ENCODE results near the gene MICAL1. TPM values are rescaled to one million over a fixed set of nuclear protein-coding genes. Genes with fewer than 3 reads are reported as not detected.
A peak's percentile ranks its signal among the peaks of the same experiment; 100 is the strongest.

MICAL1 gene
- total RNA-seq, 2 experiments from 2014 or later = 20.4 to 22.9 TPM

DNA sequence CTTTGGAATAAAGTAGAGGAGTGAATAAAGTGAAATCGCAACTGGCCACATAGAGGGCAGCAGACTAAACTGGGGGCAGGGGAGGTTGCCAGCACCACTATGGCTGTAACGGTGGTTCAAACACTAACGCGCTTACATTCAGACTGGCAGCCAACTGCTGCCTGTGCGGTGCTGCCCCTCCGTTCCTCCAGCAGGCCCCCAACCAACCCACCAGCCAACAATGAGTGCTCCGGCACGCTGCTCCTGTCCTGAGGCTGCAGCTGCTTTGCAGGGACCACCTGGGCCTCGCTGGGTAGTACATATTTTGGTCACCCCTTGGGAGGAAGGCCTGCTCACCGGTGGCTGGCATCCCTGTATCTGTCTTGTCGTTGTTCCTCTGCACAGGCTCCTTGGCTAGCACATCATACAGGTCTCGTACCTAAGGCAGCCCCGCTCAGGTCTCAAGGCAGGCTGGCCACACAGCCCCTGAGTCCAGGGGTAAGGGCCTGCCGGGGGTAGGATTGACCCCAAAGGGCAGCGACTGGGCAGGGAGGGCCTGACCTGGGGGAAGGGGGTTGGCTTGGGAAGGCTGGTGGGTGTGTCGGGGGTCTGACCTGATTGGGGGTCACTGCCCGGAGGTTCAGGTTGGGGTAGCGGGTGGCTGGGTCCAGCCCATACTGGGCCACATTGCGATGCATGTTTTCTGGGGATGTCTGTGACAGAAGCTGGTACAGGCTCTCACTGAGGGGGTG lies 6.3 kb downstream of the MICAL1 start:
- H3K36me3 Mint-ChIP-seq (ENCODE audit: low read depth) = peaks cover 5% of the 10 kb centered on the region
- peaks cover 25% of the 10 kb centered on the region for H3K4me1 Mint-ChIP-seq (ENCODE audit: low read depth)
- no peaks in the 10 kb centered on the region for H3K9me3 Mint-ChIP-seq
- CTCF ChIA-PET = no interaction called here
- no peak overlapping the region for H3K4me3 Mint-ChIP-seq
- no peaks in the 10 kb centered on the region for H3K27me3 Mint-ChIP-seq (ENCODE audit: low read depth)
- intact Hi-C loops (cut with micrococcal nuclease) = no loop called here
- no peak overlapping the region for H3K27ac Mint-ChIP-seq
- no peak for DNase-seq

DNA sequence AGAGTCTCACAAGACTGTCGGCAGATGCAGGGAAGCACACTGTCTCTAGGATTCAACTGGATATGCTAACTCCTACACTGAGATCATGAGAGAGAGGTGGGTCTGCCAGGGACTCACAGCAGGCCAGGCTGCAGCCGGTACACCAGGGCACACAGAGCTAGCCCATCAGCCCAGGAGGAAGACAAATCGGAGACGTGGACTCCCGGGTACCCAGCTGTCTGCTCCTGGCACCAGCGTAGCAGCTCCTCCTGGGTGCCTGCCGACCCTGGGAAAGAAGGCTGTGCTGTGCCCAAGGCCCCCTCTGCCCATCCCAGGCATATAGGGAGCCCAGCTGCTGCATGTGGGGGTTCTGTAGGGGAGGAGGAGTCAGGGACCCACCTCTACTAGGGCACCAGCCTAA lies 7.0 kb downstream of the MICAL1 start:
- no peaks in the 10 kb centered on the region for H3K9me3 Mint-ChIP-seq
- peaks cover 20% of the 10 kb centered on the region for H3K4me1 Mint-ChIP-seq (ENCODE audit: low read depth)
- no peak for DNase-seq
- CTCF ChIA-PET = interaction anchor here (2.0 kb wide), 1 partner anchor 15 kb away, joined by 4 read pairs; no protein-coding TSS in a partner anchor
- H3K4me3 Mint-ChIP-seq = no peak overlapping the region
- no peak overlapping the region for H3K27ac Mint-ChIP-seq
- H3K27me3 Mint-ChIP-seq (ENCODE audit: low read depth) = no peaks in the 10 kb centered on the region
- intact Hi-C loops (cut with micrococcal nuclease) = no loop called here
- H3K36me3 Mint-ChIP-seq (ENCODE audit: low read depth) = peaks cover 5% of the 10 kb centered on the region

DNA sequence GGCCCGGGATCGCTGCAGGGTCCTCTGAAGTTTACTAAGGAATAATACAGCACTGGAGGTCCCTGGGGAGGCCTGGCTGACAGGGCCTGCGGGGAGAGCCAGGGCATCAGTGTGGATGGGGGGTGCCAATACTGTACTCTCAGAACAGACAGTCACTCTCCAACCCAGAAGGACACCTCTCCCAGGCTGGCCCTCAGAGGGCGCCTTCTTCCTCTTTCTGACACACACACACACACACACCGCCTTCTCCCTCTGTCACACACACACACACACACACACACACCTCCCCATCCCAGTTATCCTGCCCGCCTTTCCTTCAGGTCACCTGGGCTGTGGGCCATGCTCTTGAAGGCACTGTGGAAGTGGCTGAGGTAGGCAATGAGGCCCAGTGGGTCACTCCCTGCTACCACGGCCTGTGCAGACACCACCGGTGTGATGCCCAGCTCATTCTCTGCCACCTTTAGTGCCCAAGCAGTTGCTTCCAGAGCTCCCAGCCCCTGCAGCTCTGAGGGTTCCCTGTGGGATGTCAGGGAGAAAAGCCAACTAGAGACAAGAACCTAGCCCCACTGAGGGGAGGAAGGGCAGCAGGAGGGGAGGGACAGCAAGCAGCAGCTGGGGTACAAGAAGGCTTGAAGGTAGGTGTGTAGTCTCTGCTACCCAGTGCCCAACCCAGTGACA lies 7.6 kb downstream of the MICAL1 start:
- peak; percentile 22 for DNase-seq
- H3K36me3 Mint-ChIP-seq (ENCODE audit: low read depth) = peaks cover 5% of the 10 kb centered on the region
- no peak overlapping the region for H3K4me3 Mint-ChIP-seq
- peaks cover 25% of the 10 kb centered on the region for H3K4me1 Mint-ChIP-seq (ENCODE audit: low read depth)
- intact Hi-C loops (cut with micrococcal nuclease) = no loop called here
- H3K27ac Mint-ChIP-seq = peak overlapping the region; percentile 4
- H3K9me3 Mint-ChIP-seq = no peaks in the 10 kb centered on the region
- CTCF ChIA-PET = interaction anchor here (2.0 kb wide), 1 partner anchor 15 kb away, joined by 4 read pairs; no protein-coding TSS in a partner anchor
- H3K27me3 Mint-ChIP-seq (ENCODE audit: low read depth) = no peaks in the 10 kb centered on the region

DNA sequence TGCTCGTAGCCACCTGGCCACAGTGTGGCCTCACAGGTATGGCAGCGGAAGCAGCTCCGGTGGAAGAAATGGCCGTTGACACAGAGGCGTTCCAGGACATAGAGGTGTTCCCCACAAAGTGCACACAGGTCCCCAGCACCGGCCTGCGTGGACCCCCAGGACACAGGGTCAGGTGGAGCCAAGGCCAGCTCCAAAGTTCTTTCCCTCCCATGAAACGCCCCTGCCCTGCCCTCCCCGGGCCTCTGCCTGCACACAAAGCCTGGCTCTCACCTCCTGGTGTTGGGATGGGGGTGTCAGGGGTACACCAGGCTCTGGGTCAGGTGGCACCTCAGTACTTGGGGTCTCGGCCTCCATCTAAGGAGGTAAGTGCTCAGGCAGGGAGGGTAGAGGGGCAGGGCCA lies 8.5 kb downstream of the MICAL1 start:
- no peak for DNase-seq
- H3K27me3 Mint-ChIP-seq (ENCODE audit: low read depth) = no peaks in the 10 kb centered on the region
- peaks cover 8% of the 10 kb centered on the region for H3K36me3 Mint-ChIP-seq (ENCODE audit: low read depth)
- intact Hi-C loops (cut with micrococcal nuclease) = no loop called here
- H3K27ac Mint-ChIP-seq = no peak overlapping the region
- no peaks in the 10 kb centered on the region for H3K9me3 Mint-ChIP-seq
- peaks cover 34% of the 10 kb centered on the region for H3K4me1 Mint-ChIP-seq (ENCODE audit: low read depth)
- CTCF ChIA-PET = interaction anchor here (2.0 kb wide), 1 partner anchor 16 kb away, joined by 4 read pairs; no protein-coding TSS in a partner anchor
- H3K4me3 Mint-ChIP-seq = no peak overlapping the region

DNA sequence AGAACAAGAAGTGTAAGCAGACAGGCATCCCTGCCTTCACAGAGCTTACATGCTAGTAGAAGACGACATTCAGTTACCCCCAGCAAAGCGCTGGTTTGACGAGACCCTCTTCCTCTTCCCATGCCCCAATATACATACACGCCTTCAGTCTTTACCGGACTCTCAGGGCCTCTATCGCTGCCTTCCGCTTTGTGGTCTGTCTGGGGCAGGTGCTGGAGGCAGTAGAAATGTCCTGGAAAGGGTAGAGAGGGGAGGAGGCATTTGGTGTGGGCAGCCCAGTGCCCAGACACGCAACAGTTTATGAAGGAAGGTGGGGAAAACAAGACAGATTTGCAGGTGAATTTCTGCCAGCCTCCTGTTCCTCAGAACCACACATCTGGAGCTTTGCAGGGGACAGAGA lies 9.0 kb downstream of the MICAL1 start:
- no peak overlapping the region for H3K27ac Mint-ChIP-seq
- CTCF ChIA-PET = interaction anchor here (2.0 kb wide), 1 partner anchor 17 kb away, joined by 4 read pairs; no protein-coding TSS in a partner anchor
- no peaks in the 10 kb centered on the region for H3K27me3 Mint-ChIP-seq (ENCODE audit: low read depth)
- intact Hi-C loops (cut with micrococcal nuclease) = no loop called here
- H3K4me3 Mint-ChIP-seq = no peak overlapping the region
- no peaks in the 10 kb centered on the region for H3K9me3 Mint-ChIP-seq
- peaks cover 10% of the 10 kb centered on the region for H3K36me3 Mint-ChIP-seq (ENCODE audit: low read depth)
- H3K4me1 Mint-ChIP-seq (ENCODE audit: low read depth) = peaks cover 39% of the 10 kb centered on the region
- no peak for DNase-seq

DNA sequence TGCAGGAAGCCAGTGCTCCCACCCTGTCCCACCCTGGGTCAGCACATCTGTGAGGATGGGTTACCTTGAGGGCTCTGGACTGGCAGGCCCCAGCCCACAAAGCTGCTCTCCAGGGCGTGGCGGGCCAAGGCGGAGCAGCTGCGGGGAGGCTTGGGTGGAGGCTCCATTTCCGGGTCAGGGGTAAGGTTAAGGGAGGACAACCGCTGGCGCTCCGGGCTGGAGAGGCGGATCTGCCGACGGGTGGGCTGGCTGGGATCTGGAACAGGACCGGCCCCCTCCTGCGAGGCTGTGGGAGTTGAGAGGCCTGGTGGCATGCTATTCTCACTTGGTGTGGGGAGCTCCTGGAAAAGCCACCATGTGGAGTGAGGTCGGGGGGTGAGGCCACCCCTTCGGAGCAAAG lies 9.5 kb downstream of the MICAL1 start:
- H3K27me3 Mint-ChIP-seq (ENCODE audit: low read depth) = no peaks in the 10 kb centered on the region
- no peak overlapping the region for H3K27ac Mint-ChIP-seq
- peaks cover 11% of the 10 kb centered on the region for H3K36me3 Mint-ChIP-seq (ENCODE audit: low read depth)
- no peaks in the 10 kb centered on the region for H3K9me3 Mint-ChIP-seq
- CTCF ChIA-PET = no interaction called here
- intact Hi-C loops (cut with micrococcal nuclease) = no loop called here
- DNase-seq = no peak
- H3K4me3 Mint-ChIP-seq = no peak overlapping the region
- H3K4me1 Mint-ChIP-seq (ENCODE audit: low read depth) = peaks cover 44% of the 10 kb centered on the region

DNA sequence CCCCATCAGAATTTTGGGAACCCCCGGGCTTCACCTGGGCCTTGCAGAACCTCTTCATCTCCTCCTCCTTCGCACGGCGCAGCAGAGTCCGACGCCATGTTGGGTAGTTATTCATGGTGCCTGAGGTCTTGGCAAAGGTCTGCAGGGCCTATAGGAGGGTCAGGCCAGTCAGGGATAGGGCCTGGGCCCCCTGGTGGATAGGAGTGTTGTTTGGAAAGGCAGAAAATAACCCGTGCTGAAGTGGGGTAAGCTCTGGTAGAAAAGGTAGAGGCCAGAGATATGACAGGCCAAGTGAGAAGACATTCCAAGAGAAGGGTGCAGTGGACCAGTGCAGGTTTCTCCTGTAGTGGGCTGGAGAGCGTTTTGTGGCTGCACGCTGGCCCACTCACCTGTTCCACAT lies 10.2 kb downstream of the MICAL1 start:
- intact Hi-C loops (cut with micrococcal nuclease) = no loop called here
- Mint-ChIP-seq H3K27ac (no peak overlapping the region), H3K4me3 (no peak overlapping the region), H3K9me3 (no peaks in the 10 kb centered on the region), H3K4me1 (ENCODE audit: low read depth) (peaks cover 39% of the 10 kb centered on the region), H3K36me3 (ENCODE audit: low read depth) (peaks cover 8% of the 10 kb centered on the region), H3K27me3 (ENCODE audit: low read depth) (no peaks in the 10 kb centered on the region)
- CTCF ChIA-PET = interaction anchor here (1.6 kb wide), 1 partner anchor 11 kb away, joined by 5 read pairs; the partner anchor contains the start of gene MICAL1
- no peak for DNase-seq

DNA sequence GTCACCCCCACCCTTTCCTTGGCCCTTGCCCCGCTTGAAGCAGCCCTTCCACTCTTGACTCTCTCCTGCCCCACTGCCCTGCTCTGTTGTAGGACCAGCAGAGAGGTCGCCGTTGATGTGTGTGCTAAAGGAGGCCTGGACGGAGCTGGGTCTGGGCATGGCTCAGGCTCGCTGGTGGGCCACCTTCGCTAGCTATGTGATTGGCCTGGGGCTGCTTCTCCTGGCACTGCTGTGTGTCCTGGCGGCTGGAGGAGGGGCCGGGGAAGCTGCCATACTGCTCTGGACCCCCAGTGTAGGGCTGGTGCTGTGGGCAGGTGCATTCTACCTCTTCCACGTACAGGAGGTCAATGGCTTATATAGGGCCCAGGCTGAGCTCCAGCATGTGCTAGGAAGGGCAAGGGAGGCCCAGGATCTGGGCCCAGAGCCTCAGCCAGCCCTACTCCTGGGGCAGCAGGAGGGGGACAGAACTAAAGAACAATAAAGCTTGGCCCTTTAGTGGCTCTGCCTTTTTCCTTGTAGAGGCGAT lies 12.1 kb downstream of the MICAL1 start:
- H3K4me3 Mint-ChIP-seq = no peak overlapping the region
- peaks cover 29% of the 10 kb centered on the region for H3K4me1 Mint-ChIP-seq (ENCODE audit: low read depth)
- H3K27ac Mint-ChIP-seq = no peak overlapping the region
- no peaks in the 10 kb centered on the region for H3K27me3 Mint-ChIP-seq (ENCODE audit: low read depth)
- H3K36me3 Mint-ChIP-seq (ENCODE audit: low read depth) = peaks cover 8% of the 10 kb centered on the region
- intact Hi-C loops (cut with micrococcal nuclease) = loop anchor here (5.0 kb wide), 1 partner anchor 249 kb away; the partner anchor contains the start of genes AK9 and FIG4
- no peak for DNase-seq
- CTCF ChIA-PET = interaction anchor here (1.1 to 3.3 kb wide), 4 partner anchors 10 to 59 kb away, joined by 3 to 13 read pairs (median 10); partner anchors contain the start of genes CD164 and MICAL1
- H3K9me3 Mint-ChIP-seq = no peaks in the 10 kb centered on the region

DNA sequence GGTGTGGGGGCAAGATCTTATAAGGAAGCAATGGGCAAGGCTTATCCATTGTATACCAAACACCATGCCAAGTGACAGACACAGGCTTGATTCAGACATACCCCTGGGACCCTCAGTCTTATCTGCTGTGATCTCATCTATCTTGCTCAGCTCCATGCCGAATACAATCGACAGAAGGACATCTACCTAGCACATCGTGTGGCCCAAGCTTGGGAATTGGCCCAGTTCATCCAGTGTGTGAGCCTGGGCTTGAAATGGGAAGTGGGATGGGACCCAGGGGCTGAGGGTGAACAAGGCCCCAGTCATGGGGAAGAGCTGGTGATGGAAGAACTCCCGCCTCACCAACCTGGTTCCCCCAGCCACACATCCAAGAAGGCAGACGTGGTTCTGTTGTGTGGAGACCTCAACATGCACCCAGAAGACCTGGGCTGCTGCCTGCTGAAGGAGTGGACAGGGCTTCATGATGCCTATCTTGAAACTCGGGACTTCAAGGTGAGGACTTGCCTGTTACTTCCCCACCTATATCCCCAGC lies 13.1 kb downstream of the MICAL1 start:
- CTCF ChIA-PET = interaction anchor here (0.5 to 3.3 kb wide), 8 partner anchors 11 to 597 kb away, joined by 3 to 13 read pairs (median 6); partner anchors contain the start of genes CD164, MICAL1 and ZBTB24
- no peaks in the 10 kb centered on the region for H3K27me3 Mint-ChIP-seq (ENCODE audit: low read depth)

DNA sequence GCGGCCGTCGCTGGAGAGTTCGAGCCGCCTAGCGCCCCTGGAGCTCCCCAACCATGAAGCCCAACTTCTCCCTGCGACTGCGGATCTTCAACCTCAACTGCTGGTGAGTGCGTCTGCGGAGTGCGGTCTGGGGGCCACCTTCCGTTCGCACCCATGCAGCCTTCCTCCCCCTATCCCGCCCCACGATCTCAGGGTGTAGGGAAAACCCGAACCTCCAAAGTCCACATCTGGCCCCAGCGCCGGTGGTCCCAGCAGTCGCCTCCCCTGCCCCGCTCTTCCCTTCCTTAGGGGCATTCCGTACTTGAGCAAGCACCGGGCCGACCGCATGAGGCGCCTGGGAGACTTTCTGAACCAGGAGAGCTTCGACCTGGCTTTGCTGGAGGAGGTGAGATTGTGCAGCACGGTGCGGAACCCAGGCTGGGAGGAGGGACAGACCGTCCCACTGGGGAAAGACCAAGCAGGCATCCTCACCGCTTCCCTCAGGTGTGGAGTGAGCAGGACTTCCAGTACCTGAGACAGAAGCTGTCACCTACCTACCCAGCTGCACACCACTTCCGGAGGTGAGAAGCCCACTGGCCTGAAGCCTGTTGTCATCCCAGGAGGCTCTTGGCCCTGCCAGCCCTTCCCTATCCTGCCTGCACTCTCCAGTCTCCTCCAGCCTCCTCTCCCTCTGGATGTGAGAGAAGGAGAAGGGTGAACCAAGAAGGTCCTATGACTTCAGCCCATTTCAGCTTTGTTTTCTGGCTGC lies 14.3 kb downstream of the MICAL1 start:
- peak; percentile 66 for DNase-seq
- Mint-ChIP-seq H3K36me3 (ENCODE audit: low read depth) (peaks cover 8% of the 10 kb centered on the region), H3K27ac (peak overlapping the region; percentile 87), H3K27me3 (ENCODE audit: low read depth) (no peaks in the 10 kb centered on the region), H3K9me3 (no peaks in the 10 kb centered on the region), H3K4me1 (ENCODE audit: low read depth) (peaks cover 27% of the 10 kb centered on the region), H3K4me3 (peak overlapping the region; percentile 94)
- CTCF ChIA-PET = interaction anchor here (0.8 to 3.3 kb wide), 7 partner anchors 12 to 253 kb away, joined by 3 to 13 read pairs (median 6); partner anchors contain the start of genes CD164, MICAL1 and ZBTB24
- intact Hi-C loops (cut with micrococcal nuclease) = loop anchor here (1.0 to 5.0 kb wide), 5 partner anchors 14 to 346 kb away; partner anchors contain the start of genes AK9, CEP57L1, FIG4 and MICAL1

More for the DNA sequence above, 13.1 kb downstream of the MICAL1 start:
- intact Hi-C loops (cut with micrococcal nuclease) = loop anchor here (5.0 kb wide), 1 partner anchor 250 kb away; the partner anchor contains the start of genes AK9 and FIG4
- Mint-ChIP-seq H3K9me3 (no peaks in the 10 kb centered on the region), H3K27ac (no peak overlapping the region), H3K4me3 (peak overlapping the region; percentile 94), H3K36me3 (ENCODE audit: low read depth) (peaks cover 8% of the 10 kb centered on the region), H3K4me1 (ENCODE audit: low read depth) (peaks cover 27% of the 10 kb centered on the region)
- no peak for DNase-seq

DNA sequence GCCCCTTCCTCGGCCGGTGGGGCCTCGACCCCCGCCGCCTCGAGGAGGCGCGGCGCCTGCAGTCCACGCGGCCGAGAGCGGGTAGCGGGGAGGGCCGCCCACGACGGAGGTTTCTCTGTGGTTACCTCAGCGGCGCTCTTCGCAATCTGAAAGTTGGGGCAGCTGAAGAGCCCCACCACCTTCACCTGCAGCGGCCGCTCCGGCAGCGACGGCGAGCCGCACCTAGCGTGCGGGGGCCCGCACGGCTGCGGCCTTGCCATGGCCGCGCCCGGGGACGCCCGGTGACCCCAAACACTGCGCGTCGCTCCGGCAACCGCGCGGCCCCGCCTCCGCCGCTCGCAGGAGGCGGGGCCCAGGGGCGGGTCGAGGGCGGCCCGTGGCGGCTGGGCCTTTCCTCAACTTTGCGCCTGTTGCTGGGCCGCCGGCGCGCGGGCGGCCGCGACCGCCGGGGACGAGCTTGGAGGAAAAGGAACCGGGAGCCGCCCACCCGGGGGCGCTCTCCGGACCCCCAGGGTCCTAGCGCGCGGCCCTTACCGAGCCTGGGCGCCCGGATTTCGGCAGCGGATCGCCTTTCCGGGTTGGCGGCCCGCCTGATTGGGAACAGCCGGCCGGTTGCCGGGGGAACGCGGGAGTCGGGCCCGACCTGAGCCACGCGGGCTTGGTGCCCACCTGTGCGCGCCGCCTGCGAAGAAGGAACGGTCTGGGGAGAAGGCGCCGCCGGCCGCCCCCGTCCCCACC lies 15.1 kb downstream of the MICAL1 start, which contains the start of the genes PPIL6 and SMPD2:
Gene PPIL6 (minus strand): TSS at position 298 of the 738 bp plus-strand sequence. CDS start 38 bp downstream, at position 260.
Gene SMPD2 (plus strand): TSS at position 394 of the 738 bp plus-strand sequence. CDS start 398 bp downstream, outside the sequence.
- Mint-ChIP-seq H3K4me1 (ENCODE audit: low read depth) (peaks cover 27% of the 10 kb centered on the region), H3K4me3 (peak within 1 kb of the TSS; percentile 94), H3K9me3 (no peaks in the 10 kb centered on the region), H3K27ac (peak within 1 kb of the TSS; percentile 87), H3K27me3 (ENCODE audit: low read depth) (no peaks in the 10 kb centered on the region), H3K36me3 (ENCODE audit: low read depth) (peaks cover 8% of the 10 kb centered on the region)
- CTCF ChIA-PET = interaction anchor here (0.8 to 3.1 kb wide), 5 partner anchors 15 to 252 kb away, joined by 3 to 13 read pairs (median 6); partner anchors contain the start of genes CD164 and MICAL1
- intact Hi-C loops (cut with micrococcal nuclease) = loop anchor here (1.0 to 5.0 kb wide), 7 partner anchors 15 to 346 kb away; partner anchors contain the start of genes AK9, CD164, CEP57L1 and FIG4
- peak; percentile 76 for DNase-seq

All from activated naive CD4-positive, alpha-beta T cell treated with anti-CD3 and anti-CD28 coated beads for 36 hours (primary cell).